ENCODE data around the gene WHRN. TPM values are rescaled to one million over a fixed set of nuclear protein-coding genes. Genes with fewer than 3 reads are reported as not detected.

The WHRN gene
- total RNA-seq, 1 donor from 2014 or later, result 1.1 TPM

DNA sequence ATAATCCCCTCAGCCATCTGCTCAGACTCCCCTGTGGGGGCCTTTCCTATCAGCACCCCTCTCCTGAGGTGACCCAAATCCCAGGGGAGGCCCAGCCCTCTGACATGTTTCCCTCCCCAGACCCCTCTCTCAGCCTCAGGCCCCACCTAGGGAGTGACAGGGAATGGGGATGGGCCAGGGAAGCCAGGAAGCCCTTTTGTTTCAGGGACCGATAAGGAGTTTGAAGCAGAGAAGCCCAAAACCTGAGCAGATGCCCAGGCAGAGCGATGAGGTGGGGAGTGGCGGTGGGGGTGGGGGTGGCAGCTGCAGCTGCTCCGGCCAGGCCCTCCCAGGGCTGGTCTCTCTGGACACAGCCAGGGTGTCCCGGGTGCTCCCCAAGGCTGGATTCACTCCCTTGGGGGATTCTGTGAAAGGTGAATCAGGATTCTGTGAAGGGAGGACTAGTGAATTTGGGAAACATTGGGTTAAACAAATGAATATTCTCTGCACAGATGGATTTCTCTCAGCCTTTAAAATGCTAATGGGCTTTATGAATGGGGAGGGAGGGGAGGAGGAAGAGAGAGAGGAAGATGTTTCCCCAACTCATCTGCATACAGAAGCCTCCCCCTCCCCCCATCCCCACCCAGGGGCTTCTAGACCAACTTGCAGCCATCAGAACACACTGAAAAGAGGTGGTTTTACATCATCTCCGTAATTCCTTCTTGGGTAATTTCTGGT is 134.9 kb downstream of the WHRN start:
- Histone ChIP-seq H3K4me3 (peak overlapping the region; percentile 13), H3K27ac (no peak overlapping the region)

DNA sequence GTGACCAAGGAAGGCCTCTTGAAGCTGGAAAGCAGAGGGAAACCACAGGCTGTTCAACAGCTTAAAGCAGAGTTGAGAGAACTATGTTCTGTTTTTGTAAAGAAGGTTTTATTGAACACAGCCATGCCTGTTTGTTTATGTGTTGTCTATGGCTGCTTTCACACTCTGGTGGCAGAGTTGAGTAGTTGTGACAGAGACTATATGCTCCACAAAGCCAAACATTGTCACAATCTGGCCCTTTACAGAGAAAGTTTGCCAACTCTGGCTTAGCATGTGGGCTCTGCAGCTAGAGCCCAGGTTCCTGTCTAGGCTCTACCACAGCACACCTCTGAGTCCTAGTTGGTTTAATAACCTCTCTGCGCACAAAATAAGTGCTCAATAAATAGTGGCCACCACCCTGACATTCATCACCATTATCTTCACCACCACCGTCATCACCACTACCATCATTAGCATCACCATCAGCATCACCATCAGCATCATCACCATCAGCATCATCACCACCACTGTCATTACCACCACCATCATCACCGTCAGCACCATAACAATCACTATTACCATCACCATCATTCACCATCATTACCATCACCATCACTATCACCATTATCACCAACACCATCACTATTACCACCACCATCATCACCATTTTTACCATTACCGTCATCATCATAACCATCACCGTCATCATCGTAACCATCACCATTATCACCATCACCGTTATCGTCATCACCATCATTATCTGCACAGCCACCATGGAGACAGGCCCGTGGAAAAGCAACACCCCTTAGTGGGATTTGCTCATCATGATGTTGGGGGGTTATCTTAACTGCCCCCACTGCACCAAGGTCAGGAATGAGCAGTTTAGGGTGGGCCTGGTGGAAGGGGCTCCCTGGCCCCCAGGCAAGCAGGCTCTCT is 135.8 kb downstream of the WHRN start:
- Mint-ChIP-seq H3K36me3 (peaks cover 2% of the 10 kb centered on the region), H3K27ac (peak overlapping the region; percentile 27), H3K4me3 (no peak overlapping the region), H3K4me1 (peaks cover 23% of the 10 kb centered on the region), H3K9me3 (no peaks in the 10 kb centered on the region), H3K27me3 (ENCODE audit: insufficient read depth, low read depth) (peaks cover 2% of the 10 kb centered on the region)
- H3K4me2 ChIP-seq, result peak overlapping the region; percentile 64
- no peaks in the 10 kb centered on the region for H3K27me3 ChIP-seq
- H3K4me3 ChIP-seq, result no peak overlapping the region
- H3K79me2 ChIP-seq (ENCODE audit: low read depth), result no peaks in the 10 kb centered on the region
- no peak overlapping the region for H2AFZ ChIP-seq (replicated peaks)
- TF ChIP-seq EZH2phosphoT487 (IDR thresholded peaks at IDR 0.05) (no peak), EZH2 (IDR thresholded peaks at IDR 0.05) (no peak)
- TF ChIP-seq, protein P1, sequence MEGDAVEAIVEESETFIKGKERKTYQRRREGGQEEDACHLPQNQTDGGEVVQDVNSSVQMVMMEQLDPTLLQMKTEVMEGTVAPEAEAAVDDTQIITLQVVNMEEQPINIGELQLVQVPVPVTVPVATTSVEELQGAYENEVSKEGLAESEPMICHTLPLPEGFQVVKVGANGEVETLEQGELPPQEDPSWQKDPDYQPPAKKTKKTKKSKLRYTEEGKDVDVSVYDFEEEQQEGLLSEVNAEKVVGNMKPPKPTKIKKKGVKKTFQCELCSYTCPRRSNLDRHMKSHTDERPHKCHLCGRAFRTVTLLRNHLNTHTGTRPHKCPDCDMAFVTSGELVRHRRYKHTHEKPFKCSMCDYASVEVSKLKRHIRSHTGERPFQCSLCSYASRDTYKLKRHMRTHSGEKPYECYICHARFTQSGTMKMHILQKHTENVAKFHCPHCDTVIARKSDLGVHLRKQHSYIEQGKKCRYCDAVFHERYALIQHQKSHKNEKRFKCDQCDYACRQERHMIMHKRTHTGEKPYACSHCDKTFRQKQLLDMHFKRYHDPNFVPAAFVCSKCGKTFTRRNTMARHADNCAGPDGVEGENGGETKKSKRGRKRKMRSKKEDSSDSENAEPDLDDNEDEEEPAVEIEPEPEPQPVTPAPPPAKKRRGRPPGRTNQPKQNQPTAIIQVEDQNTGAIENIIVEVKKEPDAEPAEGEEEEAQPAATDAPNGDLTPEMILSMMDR (IDR thresholded peaks at IDR 0.05), result no peak
- H3K9me3 ChIP-seq (ENCODE audit: low read depth), result no peaks in the 10 kb centered on the region
- H4K20me1 ChIP-seq (ENCODE audit: low read depth), result no peaks in the 10 kb centered on the region
- no peak for DNase-seq (ENCODE audit: low spot score)
- peaks cover 15% of the 10 kb centered on the region for H3K4me1 ChIP-seq
- no peaks in the 10 kb centered on the region for H3F3A ChIP-seq (ENCODE audit: low read depth)
- no peak overlapping the region for H3K27ac ChIP-seq
- H3K9ac ChIP-seq, result no peak overlapping the region
- H3K36me3 ChIP-seq, result no peaks in the 10 kb centered on the region

More for the DNA sequence above, 134.9 kb downstream of the WHRN start:
- Mint-ChIP-seq H3K36me3 (peaks cover 2% of the 10 kb centered on the region), H3K27ac (peak overlapping the region; percentile 91), H3K4me3 (no peak overlapping the region), H3K4me1 (peaks cover 30% of the 10 kb centered on the region), H3K9me3 (no peaks in the 10 kb centered on the region), H3K27me3 (ENCODE audit: insufficient read depth, low read depth) (peaks cover 2% of the 10 kb centered on the region)
- H3K4me2 ChIP-seq, result peak overlapping the region; percentile 64
- H3K27me3 ChIP-seq, result no peaks in the 10 kb centered on the region
- peaks cover 6% of the 10 kb centered on the region for H4K20me1 ChIP-seq (ENCODE audit: low read depth)
- H2AFZ ChIP-seq (replicated peaks), result no peak overlapping the region
- no peaks in the 10 kb centered on the region for H3K36me3 ChIP-seq
- DNase-seq (ENCODE audit: low spot score), result peak; percentile 37
- no peak overlapping the region for H3K9ac ChIP-seq
- peaks cover 5% of the 10 kb centered on the region for H3F3A ChIP-seq (ENCODE audit: low read depth)
- no peaks in the 10 kb centered on the region for H3K79me2 ChIP-seq (ENCODE audit: low read depth)
- TF ChIP-seq EZH2 (IDR thresholded peaks at IDR 0.05), result no peak
- no peak for TF ChIP-seq EZH2phosphoT487 (IDR thresholded peaks at IDR 0.05)
- TF ChIP-seq, protein P1 (IDR thresholded peaks at IDR 0.05), result no peak
- H3K4me1 ChIP-seq, result peaks cover 21% of the 10 kb centered on the region
- H3K9me3 ChIP-seq (ENCODE audit: low read depth), result no peaks in the 10 kb centered on the region

DNA sequence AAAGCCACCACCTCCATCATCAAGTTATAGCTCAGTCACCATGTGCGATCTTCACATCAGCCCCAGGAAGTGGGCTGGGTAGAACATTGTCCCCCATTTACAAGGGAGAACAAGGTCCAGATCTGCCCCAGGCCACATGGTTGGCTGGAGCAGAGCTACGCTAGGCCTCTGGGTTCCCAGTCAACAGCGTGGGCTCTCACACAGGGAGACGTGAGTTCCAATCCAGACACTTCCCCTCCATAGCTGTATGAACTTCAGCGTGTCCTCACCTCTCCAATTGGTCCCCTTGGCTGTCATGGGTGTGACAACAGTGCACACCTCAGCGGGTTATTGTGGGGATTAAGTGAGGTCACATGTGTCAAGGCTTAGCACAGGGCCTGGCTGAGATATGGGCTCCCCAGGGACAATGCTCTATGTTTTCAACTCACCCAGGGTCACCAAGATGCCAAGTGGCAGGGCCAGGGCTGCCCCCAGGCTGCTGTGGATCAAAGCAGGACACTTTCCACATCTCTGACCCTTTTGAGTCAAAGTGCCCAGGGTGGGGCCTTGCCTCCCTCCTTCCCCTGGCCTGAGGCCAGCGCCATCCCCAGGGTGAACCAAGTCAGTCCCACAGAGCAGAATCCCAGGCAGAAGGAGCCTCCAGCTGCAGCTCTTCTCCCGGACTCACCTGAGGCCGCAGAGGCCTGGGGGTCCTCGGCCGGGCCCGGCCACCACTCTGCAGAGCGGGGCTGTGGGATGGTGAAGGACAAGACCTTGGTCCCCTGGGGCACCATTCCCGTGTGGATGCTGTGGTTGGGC is 137.3 kb downstream of the WHRN start:
- Mint-ChIP-seq H3K36me3 (peaks cover 7% of the 10 kb centered on the region), H3K27me3 (ENCODE audit: insufficient read depth, low read depth) (peaks cover 5% of the 10 kb centered on the region), H3K4me1 (peaks cover 23% of the 10 kb centered on the region), H3K4me3 (no peak overlapping the region), H3K9me3 (no peaks in the 10 kb centered on the region), H3K27ac (no peak overlapping the region)
- Histone ChIP-seq H3K4me1 (peaks cover 15% of the 10 kb centered on the region), H3K27ac (no peak overlapping the region), H3K9me3 (ENCODE audit: low read depth) (no peaks in the 10 kb centered on the region), H3K27me3 (no peaks in the 10 kb centered on the region), H3F3A (ENCODE audit: low read depth) (no peaks in the 10 kb centered on the region), H3K36me3 (no peaks in the 10 kb centered on the region), H3K4me2 (no peak overlapping the region), H3K9ac (no peak overlapping the region), H4K20me1 (ENCODE audit: low read depth) (no peaks in the 10 kb centered on the region), H3K4me3 (no peak overlapping the region), H2AFZ (replicated peaks) (no peak overlapping the region), H3K79me2 (ENCODE audit: low read depth) (no peaks in the 10 kb centered on the region)
- TF ChIP-seq EZH2 (IDR thresholded peaks at IDR 0.05) (no peak), EZH2phosphoT487 (IDR thresholded peaks at IDR 0.05) (no peak)
- TF ChIP-seq, protein P1 (IDR thresholded peaks at IDR 0.05), result no peak
- no peak for DNase-seq (ENCODE audit: low spot score)
